Measurements from ENCODE around the gene POLD3. TPM values are rescaled to one million over a fixed set of nuclear protein-coding genes. Genes with fewer than 3 reads are reported as not detected.

Gene POLD3
- total RNA-seq, 1 donor from 2014 or later, result 46.7 TPM

GRCh38 chr11:74672332-74672955 is 80.1 kb downstream of the POLD3 start:
- intact Hi-C loops (cut with micrococcal nuclease), result no loop called here

DNA sequence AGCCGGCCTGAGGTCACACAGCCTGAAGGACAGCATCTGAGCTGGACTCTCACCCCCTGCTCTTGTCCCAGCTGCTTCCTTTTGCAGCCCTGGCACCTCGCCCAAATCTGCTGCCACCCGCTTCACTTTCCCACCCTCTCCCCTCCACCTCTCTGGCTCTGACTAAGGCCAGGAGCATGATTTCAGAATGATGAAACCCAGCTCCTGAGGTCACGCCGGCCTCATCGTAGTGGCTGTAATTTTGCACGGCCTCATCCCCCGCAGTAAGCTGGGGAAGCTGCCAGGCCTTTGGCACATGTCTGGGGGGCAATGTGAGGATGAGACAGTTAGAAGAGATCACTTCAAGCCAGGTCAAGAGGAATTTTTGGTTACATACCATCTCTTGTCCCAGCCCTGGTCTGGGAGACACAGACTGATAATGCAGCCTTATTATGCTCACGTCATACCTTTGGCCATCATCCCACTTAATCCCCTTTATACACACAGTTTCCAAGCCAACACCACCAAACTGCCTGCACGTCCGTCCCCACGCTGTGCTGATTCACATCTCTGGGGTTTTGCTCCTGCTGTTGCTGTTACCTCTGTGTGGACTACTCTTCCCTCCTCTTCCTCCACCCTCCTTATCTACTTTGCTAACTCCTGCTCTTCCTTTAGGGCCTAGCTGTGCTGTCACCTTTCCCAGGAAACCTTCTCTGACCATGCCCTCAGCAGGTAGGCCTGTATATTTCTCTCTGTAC is 80.7 kb downstream of the POLD3 start:
- intact Hi-C loops (cut with micrococcal nuclease), result no loop called here

DNA sequence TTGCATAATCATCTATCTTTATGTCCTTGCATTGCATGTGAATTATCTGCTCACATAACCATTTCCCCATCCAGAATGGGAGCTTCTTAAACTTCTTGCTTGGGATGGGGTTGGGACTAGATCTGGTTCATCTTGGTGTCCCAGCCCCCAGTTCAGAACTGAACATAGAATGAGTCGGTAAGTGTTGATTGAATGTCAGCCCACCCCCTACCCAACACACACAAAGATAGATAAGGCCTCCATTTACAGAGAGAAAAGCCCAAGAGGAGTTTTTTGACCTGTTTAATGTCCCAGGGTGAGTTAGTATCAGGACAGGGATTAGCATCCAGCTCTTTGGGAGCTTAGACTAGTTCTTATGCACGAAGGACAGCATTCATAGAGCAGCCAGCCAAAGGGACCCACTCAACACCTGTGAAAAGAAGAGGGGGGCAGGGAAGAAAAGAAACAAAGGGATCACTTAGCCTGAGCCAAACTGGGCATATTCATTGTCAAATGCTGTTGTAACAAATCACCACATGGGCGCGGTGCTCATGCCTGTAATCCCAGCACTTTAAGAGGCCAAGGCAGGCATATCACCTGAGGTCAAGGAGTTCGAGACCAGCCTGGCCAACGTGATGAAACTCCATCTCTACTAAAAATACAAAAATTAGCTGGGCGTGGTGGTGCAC is 81.4 kb downstream of the POLD3 start:
- intact Hi-C loops (cut with micrococcal nuclease), result no loop called here

GRCh38 chr11:74675761-74676160 is 83.4 kb downstream of the POLD3 start:
- intact Hi-C loops (cut with micrococcal nuclease), result no loop called here

DNA sequence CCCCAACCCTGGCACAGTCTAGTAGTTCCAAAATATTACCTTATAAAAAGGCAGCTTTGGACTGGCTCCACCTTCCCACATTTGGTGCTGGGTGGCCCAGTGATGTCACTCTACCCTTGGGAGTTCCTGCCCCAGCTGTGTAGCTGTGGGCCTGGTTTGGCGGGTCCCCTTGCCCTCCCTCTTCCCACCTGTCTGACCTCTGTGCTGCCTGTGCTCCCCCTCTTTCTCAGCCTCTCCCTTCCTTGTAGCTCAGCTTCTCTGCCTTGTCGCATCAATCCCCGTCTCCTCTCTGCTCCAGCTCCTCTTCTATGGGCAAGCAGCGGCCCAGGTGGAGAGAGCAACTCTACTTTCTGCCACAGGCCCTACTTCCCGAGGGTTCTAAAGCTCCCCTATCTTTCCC is 84.2 kb downstream of the POLD3 start:
- intact Hi-C loops (cut with micrococcal nuclease), result no loop called here

DNA sequence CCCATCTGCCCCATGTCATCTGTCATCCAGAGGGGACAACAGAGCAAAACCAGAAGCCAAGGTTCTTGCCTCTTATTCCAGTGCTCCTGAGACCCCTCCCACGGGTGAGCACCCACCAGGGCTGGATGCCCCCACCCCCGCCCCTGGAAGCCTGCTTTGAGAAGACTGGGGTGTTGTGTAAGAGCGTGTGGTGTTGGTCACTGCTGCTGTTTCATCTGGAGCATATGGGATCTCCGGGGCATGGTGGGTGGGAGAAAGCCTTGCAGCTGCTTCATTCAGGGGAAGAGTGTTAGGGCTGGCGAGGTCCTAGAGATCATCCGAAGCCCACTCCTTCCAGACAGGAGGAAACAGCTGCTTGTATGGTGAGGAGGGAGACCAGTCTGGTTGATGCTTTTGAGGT is 84.7 kb downstream of the POLD3 start:
- intact Hi-C loops (cut with micrococcal nuclease), result no loop called here

GRCh38 chr11:74678041-74678440 is 85.7 kb downstream of the POLD3 start:
- intact Hi-C loops (cut with micrococcal nuclease), result no loop called here

DNA sequence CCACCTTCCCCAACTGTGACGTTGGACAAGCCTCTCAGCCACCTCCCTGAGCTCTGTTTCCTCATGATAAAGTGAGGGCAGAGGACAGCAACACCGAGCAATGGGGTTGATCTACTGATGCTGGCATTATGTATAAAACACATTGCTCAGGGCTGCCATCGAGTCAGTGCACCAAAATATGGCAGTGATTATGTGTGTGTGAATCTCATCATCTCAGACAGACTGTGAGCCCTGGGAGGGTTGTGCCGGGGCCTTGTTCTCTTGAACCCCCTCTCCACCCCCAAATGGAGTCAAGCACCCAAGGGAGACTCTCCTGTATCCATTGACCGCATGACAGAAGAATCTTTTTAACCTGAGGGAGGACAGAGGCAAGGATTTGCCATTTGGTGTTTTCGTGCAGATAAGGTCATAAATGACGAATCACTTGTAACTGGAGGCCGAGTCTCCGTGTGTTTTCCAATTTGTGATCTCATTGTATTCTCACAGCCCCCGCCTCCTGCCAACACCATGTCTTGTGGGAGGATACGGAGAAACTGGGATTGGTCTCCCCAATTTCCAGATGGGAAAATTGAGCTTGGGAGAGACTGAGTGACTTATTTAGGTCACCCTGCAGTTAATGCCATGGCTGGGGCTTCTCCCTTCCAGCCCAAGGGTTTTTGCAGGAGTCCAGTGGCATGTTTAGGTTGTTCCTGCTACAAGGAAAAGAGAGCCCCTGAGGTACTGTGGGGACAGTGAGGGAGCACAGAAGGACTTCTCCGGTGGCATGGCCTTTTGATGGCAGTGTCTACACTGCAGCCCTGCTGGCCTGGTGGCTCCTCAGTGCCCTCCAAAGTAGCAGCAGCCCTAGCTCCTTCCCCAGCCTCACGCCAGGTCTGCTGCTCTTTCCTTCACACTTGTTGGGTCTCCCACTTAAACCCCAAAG is 86.5 kb downstream of the POLD3 start:
- intact Hi-C loops (cut with micrococcal nuclease), result no loop called here

GRCh38 chr11:74679513-74679865 is 87.1 kb downstream of the POLD3 start:
- intact Hi-C loops (cut with micrococcal nuclease), result no loop called here

GRCh38 chr11:74680035-74680671 is 87.8 kb downstream of the POLD3 start:
- intact Hi-C loops (cut with micrococcal nuclease), result no loop called here

GRCh38 chr11:74680703-74681531 is 88.5 kb downstream of the POLD3 start:
- intact Hi-C loops (cut with micrococcal nuclease), result no loop called here

DNA sequence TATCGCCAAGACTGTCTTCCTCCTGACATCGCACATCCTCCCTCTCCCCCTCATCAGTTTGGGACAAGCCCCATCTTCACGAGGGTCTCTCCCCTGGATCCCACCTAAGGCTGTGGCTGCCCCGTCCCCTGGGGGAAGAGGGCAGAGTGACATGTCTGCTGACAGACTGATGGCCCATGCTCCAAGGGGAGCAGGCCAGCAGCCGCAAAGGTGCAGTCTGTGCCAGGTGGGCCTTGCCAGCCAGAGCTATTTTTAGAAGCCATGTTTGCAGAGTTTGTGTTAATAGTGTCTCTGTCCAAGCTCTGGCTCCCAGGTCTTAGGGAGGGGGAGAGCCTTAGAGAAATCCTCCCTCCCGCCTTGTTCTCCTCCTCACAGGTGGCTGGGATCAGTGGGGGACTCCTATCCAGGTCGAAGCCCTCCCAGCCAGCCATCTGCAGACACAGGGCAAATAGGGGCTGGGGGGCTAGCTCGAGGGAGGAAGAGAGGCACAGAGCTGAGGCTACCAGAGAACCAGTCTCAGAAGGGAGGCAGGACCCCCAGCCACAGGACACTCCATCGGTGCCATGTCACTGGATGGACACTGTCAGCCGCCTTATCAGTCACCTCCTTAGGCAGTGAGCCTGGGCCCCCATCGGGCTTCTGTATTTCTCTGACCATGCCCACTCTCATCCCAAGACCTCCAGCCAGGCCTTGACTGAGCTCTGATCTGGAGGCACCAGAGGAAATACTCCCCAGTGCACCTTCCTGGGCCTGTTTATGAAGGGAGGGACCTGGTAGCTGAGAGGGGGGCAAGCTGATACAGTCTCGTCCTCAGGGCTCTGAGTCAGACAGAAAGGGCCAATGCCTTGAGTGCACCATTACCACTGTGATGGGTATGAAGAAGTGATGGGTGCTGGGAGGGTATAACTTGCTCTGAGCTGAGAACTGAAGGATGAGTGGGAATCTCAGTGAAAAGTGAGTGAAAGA is 89.6 kb downstream of the POLD3 start:
- intact Hi-C loops (cut with micrococcal nuclease), result no loop called here

GRCh38 chr11:74682731-74683278 is 90.4 kb downstream of the POLD3 start:
- intact Hi-C loops (cut with micrococcal nuclease), result no loop called here

DNA sequence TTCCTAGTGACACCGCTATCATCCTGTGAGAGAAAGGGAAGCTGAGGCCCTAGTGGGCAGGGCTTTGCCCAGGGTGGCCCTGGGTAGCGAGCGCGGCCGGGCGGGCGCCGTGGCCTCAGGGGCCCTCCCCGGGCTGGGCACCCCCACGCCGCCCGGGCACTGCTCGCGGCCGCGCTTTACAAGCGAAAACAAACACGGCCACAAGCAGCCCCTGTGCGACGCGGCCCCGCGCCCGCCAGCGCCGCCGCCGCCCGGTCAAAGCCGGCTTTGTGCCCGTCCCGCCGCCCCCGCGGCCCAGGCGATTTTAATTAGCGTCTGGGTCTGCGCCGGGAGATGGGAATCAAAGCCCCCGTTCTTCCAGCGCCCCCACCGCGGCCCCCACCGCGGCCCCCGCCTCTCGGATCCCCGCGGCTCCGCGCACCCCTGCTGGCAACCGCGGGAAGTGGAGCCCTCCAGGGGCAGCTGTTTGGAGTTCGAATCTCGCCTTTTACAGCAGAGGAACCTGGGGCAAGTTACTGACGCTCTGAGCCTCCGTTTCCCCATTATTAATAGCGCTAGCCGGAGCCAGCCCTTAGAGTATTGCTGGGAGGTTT is 91.0 kb downstream of the POLD3 start:
- intact Hi-C loops (cut with micrococcal nuclease), result no loop called here

DNA sequence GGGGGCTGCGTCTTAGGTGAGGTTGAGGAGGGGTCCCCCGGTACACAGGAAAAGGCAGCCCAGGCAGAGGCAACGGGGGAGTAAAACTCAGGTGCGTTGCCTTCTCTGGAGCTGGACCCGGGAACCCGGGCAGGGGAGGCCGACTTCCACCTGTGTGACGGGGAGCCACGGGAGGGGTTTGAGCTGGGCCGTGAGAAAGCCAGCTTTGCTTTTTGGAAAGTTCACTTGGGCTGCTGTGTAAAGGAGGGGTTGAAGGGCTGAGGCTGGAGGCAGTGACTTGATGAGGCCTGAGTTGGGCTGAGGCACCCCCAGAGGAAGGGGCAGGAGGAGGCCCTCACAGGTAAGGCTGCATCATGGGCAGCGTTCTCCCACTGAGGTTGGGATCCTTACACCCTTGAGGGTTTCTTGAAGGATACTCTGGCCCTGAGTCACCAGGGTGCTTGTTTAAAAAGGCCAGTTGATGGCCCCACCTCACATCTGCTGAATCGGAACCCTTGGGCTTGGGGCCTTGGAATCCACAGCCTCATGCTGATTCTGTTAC is 91.6 kb downstream of the POLD3 start:
- intact Hi-C loops (cut with micrococcal nuclease), result no loop called here

GRCh38 chr11:74684661-74685060 is 92.3 kb downstream of the POLD3 start:
- intact Hi-C loops (cut with micrococcal nuclease), result no loop called here

GRCh38 chr11:74685338-74685737 is 93.0 kb downstream of the POLD3 start:
- intact Hi-C loops (cut with micrococcal nuclease), result no loop called here

GRCh38 chr11:74685905-74686304 is 93.5 kb downstream of the POLD3 start:
- intact Hi-C loops (cut with micrococcal nuclease), result no loop called here
